K562 (cell line): ENCODE results near the gene PCDHB16.
"Not testable (repeated sequence)": the region's sequence is repeated elsewhere in the genome, so short reads cannot be mapped to it uniquely, and the experiment has no call there.

Experiments used
- CBFB ChIP-seq: sonication (generic); formaldehyde crosslinking; IDR thresholded peaks from 2 replicates; pipeline ENCODE4 v1.4.0; 2020; ENCODE audit warnings: mild to moderate bottlenecking, missing genetic modification reagents
- KDM4B ChIP-seq, 2 experiments: fragments of 450-650 bp in 1 of 2; sonication (generic) in 1 of 2; IDR thresholded peaks; 2 replicates each; pipeline ENCODE4 v1.6.1; 2016 to 2017; ENCODE audit warnings: borderline replicate concordance in 2 of 2, antibody characterized with exemption in 1 of 2, low read depth in 1 of 2, mild to moderate bottlenecking in 1 of 2
- MAZ ChIP-seq, 2 experiments: fragments of 450-650 bp in 1 of 2; sonication (generic) in 1 of 2; formaldehyde crosslinking; IDR thresholded peaks in 1 of 2; conservative IDR thresholded peaks in 1 of 2; 2 replicates each; pipeline versions ENCODE4 v1.4.0 to v1.5.0; 2020; ENCODE audit warnings: mild to moderate bottlenecking in 1 of 2, missing genetic modification reagents in 1 of 2
- REST ChIP-seq, 2 experiments: fragments of 450-650 bp; formaldehyde crosslinking in 1 of 2; IDR thresholded peaks; 2 replicates each; pipeline versions ENCODE4 v1.4.0 to v1.6.1; 2014 to 2020; ENCODE audit warnings: mild to moderate bottlenecking in 2 of 2, borderline replicate concordance in 1 of 2, low read depth in 1 of 2
- SMAD2 ChIP-seq: fragments of 150-350 bp; IDR thresholded peaks from 2 replicates; pipeline ENCODE4 v1.6.1; 2014; ENCODE audit warnings: low read depth, mild to moderate bottlenecking, low read length
- SRF ChIP-seq, 2 experiments: fragments of 250-450, 450-650 bp in 1 of 2; sonication (Bioruptor Pico) in 1 of 2; sonication (generic) in 1 of 2; formaldehyde crosslinking; IDR thresholded peaks; 2 replicates each; pipeline versions ENCODE4 v1.5.0 to v1.5.1; 2020 to 2022; ENCODE audit warnings: mild to moderate bottlenecking in 1 of 2, missing genetic modification reagents in 1 of 2
- TF ChIP-seq, protein P1 (sequence below): IDR thresholded peaks from 2 replicates; pipeline ENCODE4 v1.6.1; 2016; ENCODE audit warnings: missing genetic modification characterization, missing compliant biosample characterization
- TF ChIP-seq, protein P2 (sequence below): fragments of 450-650 bp; conservative IDR thresholded peaks from 2 replicates; pipeline ENCODE4 v1.6.1; 2016; ENCODE audit warnings: missing genetic modification characterization, low read depth, mild to moderate bottlenecking, control low read depth, missing compliant biosample characterization
- TF ChIP-seq, protein P3 (sequence below), 3 experiments: IDR thresholded peaks in 2 of 3; conservative IDR thresholded peaks in 1 of 3; 2 replicates each; pipeline ENCODE4 v1.5.1; 2011 to 2012; ENCODE audit warnings: low read length in 3 of 3, mild to moderate bottlenecking in 3 of 3, control low read depth in 2 of 3, improper control_type of control experiment in 1 of 3, inconsistent platforms in 1 of 3, low read depth in 1 of 3, mixed read lengths in 1 of 3, moderate library complexity in 1 of 3; ENCODE audit not compliant: insufficient read depth in 2 of 3

- not testable (repeated sequence) for TF ChIP-seq SMAD2; MAZ (CRISPR knock-in tag; conservative IDR thresholded peaks at IDR 0.05 in 1 of 2, IDR thresholded peaks at IDR 0.05 in 1 of 2); REST (IDR thresholded peaks at IDR 0.05; ENCODE audit: borderline replicate concordance); REST (CRISPR knock-in tag; IDR thresholded peaks at IDR 0.05; ENCODE audit: low read depth); CBFB; SRF (CRISPR knock-in tag; IDR thresholded peaks at IDR 0.05); KDM4B (IDR thresholded peaks at IDR 0.05; ENCODE audit: borderline replicate concordance in 2 of 2, low read depth in 1 of 2)
- TF ChIP-seq, protein P1, sequence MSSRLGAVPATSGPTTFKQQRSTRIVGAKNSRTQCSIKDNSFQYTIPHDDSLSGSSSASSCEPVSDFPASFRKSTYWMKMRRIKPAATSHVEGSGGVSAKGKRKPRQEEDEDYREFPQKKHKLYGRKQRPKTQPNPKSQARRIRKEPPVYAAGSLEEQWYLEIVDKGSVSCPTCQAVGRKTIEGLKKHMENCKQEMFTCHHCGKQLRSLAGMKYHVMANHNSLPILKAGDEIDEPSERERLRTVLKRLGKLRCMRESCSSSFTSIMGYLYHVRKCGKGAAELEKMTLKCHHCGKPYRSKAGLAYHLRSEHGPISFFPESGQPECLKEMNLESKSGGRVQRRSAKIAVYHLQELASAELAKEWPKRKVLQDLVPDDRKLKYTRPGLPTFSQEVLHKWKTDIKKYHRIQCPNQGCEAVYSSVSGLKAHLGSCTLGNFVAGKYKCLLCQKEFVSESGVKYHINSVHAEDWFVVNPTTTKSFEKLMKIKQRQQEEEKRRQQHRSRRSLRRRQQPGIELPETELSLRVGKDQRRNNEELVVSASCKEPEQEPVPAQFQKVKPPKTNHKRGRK (tag) = not testable (repeated sequence)
- TF ChIP-seq, protein P2, sequence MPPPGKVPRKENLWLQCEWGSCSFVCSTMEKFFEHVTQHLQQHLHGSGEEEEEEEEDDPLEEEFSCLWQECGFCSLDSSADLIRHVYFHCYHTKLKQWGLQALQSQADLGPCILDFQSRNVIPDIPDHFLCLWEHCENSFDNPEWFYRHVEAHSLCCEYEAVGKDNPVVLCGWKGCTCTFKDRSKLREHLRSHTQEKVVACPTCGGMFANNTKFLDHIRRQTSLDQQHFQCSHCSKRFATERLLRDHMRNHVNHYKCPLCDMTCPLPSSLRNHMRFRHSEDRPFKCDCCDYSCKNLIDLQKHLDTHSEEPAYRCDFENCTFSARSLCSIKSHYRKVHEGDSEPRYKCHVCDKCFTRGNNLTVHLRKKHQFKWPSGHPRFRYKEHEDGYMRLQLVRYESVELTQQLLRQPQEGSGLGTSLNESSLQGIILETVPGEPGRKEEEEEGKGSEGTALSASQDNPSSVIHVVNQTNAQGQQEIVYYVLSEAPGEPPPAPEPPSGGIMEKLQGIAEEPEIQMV (tag) = not testable (repeated sequence)
- TF ChIP-seq, protein P3, sequence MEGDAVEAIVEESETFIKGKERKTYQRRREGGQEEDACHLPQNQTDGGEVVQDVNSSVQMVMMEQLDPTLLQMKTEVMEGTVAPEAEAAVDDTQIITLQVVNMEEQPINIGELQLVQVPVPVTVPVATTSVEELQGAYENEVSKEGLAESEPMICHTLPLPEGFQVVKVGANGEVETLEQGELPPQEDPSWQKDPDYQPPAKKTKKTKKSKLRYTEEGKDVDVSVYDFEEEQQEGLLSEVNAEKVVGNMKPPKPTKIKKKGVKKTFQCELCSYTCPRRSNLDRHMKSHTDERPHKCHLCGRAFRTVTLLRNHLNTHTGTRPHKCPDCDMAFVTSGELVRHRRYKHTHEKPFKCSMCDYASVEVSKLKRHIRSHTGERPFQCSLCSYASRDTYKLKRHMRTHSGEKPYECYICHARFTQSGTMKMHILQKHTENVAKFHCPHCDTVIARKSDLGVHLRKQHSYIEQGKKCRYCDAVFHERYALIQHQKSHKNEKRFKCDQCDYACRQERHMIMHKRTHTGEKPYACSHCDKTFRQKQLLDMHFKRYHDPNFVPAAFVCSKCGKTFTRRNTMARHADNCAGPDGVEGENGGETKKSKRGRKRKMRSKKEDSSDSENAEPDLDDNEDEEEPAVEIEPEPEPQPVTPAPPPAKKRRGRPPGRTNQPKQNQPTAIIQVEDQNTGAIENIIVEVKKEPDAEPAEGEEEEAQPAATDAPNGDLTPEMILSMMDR (IDR thresholded peaks at IDR 0.05 in 2 of 3, conservative IDR thresholded peaks at IDR 0.05 in 1 of 3; ENCODE audit: insufficient read depth in 2 of 3, low read depth in 1 of 3, low read length in 3 of 3) = not testable (repeated sequence)
Observed at GRCh38 chr5:141151632-141152031, 30.6 kb upstream of the PCDHB16 start.
